HG03575 (cell line): ENCODE results near the gene RAB15.

Source experiments
- ATAC-seq: cut with Tn5 transposase; IDR thresholded peaks from one replicate; pipeline ENCODE4 v1.9.1; 2021; ENCODE audit not compliant: unreplicated experiment, insufficient number of reproducible peaks, low FRiP score; ENCODE audit errors: extremely low read depth

Gene RAB15

DNA sequence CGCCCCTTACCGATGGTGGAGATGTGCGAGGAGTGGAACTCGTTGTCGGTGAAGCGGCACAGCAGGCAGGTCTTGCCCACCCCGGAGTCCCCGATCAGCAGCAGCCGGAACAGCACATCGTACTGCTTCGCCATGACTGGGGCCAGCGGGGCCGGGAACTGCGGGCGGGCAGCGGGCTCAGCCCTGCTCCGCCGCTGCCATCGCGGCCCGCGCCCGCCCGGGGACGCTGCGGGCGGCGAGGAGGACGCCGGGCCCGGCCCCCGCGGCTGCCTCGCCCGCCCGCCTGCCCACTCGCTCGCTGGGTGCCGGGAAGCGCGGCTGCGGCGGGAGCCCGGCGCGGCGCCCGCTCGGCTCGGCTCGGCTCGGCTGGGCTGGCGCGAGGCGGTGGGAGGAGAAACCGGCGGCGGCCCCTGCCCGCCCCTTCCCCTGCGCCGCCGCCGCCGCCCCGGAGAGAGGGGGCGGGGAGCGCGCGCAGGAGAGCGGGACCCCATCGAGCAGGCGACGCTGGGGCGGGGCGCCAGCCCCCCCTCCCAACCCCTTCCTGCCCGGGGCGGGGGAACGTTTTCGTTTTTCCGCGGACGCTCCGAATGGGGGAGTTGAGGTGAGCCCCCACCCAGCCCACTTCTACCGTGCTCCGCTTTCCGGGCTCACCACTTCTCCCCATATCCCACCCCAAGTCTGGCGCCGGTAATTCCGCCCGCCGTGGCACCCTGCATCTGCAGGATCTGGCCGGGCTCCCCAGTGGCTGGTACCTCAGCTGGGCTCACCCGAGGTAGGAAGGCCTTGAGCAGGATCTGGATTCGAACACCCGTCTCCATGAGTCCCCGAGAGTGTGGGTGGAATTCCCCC lies at the start of gene RAB15:
Gene RAB15 (minus strand): TSS at position 394 of the 849 bp plus-strand sequence. CDS start 260 bp downstream, at position 134.
- ATAC-seq = no peak

GRCh38 chr14:65019944-65020566 lies 47.9 kb upstream of the RAB15 start:
- no peak for ATAC-seq

- no peak for ATAC-seq
These were observed 44.3 kb upstream of the RAB15 start for GRCh38 chr14:65016471-65016870.

DNA sequence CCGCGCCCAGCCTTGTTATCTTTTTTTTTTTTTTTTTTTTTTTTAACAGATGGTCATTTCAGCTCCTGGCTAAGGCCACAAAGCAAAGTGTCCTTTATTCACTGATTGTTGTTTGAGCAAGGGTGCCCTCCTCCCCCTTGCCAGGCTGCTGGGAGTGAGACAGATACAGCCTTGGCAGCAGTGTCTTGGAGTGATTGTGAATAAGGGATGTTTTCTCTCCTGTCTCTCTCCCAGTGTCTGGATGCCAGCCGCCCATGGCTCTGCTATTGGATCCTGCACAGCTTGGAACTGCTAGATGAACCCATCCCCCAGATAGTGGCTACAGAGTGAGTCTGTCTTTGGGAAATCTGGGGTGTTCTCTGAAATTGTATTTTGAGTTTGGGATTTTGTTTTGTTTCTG lies 43.3 kb upstream of the RAB15 start:
- no peak for ATAC-seq

DNA sequence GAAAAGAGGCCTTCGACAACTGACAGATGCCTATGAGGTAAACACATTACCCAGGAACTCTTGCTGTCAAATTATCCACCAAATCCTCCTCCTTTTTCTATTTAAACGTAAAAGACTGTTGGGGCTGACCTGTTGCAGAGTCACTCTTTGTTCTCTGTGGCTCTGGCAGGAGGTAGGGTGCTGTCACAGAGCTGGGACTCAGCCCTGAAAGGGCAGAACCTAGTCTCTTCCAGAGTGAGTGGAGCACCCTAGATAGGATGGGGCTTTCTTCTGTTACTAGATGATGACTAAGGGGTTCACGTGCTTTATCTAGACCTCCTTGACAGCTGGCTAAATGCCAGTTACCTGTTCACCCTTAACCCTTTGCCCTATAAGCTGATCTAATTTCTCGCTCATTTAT lies 40.2 kb upstream of the RAB15 start:
- ATAC-seq = no peak

GRCh38 chr14:65011538-65011937 lies 39.4 kb upstream of the RAB15 start:
- ATAC-seq = no peak

- no peak for ATAC-seq
These were observed 38.2 kb upstream of the RAB15 start for GRCh38 chr14:65010211-65010931.

DNA sequence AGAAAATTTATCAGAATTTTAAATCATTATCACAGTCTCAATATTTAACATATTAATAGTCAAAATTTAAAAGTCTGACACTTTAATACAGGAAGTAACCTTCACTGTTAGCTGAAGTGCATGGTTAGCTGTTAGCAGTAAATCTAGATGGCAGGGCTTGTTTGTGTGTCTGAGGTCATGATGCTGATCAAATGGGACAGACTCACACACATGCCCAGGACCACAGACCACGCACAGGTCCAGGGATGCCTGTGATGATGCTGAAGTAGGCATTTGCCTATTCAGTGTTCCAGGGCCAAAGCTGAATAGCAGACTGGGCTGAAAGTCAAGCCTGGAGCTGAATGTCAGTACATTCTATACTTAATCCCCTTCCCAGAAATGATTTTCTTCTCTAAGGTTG lies 35.1 kb upstream of the RAB15 start:
- ATAC-seq = no peak

DNA sequence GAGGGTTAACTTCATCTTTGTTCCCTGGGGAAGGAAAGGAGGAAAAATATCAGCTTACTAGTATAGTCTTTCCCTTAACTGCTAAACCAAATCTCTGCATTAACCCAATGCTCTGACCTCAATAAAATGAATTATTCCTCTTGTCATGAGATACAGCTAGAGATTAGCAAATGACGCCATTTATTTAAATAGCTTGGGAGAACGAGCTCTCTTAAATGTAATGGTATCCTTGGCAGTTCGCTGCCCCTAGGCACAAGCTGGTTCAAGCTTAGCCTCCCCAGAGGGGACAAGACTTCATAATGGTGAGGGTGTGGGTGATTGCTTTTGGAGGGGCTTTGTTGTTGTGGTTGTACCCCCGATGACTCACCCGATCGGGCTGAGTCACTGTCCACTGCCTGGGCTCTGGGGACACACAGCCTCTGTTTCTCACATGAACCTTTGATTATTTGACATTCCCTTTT lies 34.2 kb upstream of the RAB15 start:
- ATAC-seq = no peak

- ATAC-seq = no peak
These were observed 31.3 kb upstream of the RAB15 start for GRCh38 chr14:65003394-65003793.

DNA sequence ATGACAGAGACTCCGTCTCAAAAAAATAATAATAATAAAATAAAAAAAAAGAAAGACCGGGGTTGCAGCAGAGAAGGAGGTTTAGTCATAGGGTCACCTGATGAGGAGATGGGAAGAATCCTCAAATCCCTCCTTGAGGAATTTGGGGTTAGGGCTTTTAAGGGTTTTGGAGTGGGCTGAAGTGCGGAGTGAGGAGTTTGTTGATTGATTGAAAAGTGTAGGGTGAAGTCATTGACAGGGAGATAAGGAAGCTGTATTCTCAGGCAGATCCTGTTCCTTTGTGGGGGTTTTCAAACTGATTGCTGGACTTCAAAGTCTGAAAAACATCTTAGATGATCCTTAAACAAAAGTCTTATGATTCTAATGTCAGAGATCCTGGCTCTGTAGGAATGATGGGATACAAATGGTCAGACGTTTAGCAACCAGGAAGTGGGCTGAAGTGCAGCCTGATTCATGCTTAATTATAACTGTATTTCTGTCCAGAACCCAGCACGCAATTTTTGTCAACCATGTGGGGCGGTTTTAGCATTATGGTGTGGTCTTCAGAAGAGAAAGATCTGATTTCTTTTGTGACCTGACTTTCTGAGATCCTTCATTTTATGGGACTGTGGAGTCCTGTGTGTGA lies 30.6 kb upstream of the RAB15 start:
- no peak for ATAC-seq

DNA sequence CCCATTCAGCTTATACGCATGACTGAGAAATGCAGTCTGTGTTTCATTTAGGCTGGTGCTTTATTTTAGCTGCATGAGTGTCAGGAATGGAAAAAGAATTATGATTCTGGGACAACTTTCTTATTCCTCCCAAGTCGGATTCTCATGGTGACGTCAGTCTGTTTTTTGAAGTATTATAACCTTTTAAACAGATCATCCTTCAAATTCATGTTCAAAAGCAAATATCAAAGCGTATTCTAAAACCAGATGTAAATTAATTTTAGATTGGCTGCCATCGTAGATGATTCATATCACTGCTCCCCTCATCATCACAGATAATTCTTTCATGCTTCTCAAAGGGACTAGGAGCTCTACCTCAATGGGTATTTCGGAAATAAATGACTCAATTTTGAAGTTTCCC lies 29.6 kb upstream of the RAB15 start:
- no peak for ATAC-seq

GRCh38 chr14:65000898-65001591 lies 28.9 kb upstream of the RAB15 start:
- ATAC-seq = no peak

GRCh38 chr14:64998455-64998931 lies 26.4 kb upstream of the RAB15 start:
- ATAC-seq = no peak

DNA sequence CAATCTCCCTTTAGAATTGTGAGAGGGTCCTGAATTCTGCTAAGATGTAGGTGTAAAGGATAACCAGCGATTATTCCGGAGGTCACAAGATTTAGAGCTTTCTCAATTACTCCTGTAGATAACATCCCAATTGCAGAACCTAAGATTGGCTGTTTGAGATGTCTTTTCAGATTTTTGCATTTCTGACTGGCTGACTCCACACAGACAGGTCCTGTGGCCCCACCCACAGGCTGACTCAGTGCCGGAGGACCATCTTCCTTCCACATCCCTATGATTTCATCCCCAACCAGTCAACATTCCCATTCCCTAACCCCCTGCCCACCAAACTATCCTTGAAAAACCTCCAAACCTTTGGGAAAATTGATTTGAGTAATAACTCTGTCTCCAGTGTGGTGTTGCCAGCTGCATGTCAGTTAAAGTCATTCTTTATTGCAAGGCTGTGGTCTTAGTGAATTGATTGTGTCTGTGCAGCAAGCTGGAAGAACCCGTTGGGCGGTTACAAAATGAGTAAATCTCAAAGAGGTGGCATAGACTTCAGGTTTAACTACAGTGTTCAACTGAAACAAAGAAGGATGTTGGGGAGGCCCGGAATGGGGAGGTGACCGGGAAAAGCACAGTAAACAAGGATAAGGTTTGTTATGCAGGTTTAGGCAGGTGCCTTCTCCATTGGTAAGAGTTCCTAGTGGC lies 25.1 kb upstream of the RAB15 start:
- no peak for ATAC-seq

DNA sequence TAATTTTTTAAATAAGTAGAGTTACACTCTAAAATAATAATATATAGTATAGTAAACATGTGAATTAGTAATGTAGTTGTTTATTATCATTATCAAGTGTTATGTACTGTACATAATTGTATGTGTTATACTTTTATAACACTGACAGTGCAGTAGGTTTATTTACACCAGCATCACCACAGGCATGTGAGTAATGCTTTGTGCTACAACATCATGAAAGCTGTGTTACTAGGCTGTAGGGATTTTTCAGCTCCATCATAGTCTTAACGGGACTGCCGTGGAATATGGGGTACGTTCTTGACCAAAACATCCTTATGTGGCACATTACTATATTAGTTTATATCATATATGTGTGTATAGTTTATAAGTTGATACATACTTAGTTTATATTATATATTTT lies 23.2 kb upstream of the RAB15 start:
- ATAC-seq = no peak

DNA sequence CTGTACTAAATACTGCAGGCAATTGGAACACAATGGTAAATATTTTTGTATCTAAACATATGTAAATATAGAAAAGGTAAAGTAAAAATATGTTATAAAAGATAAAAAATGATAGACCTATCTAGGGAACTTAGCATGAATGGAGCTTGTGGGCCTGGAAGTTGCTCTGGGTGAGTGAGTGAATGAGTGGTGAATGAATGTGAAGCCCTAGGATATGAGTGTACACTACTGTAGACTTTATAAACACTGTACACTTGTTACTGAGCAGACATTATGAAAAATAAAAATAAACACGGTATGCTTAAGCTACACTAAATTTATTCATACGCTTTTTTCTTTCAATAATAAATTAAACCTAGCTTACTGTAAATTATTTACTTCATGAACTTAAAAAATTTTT lies 22.4 kb upstream of the RAB15 start:
- no peak for ATAC-seq

GRCh38 chr14:64993266-64993930 lies 21.3 kb upstream of the RAB15 start:
- no peak for ATAC-seq
